Suprapubic skin (tissue), 4 donors: ENCODE data around the gene KIF4A. TPM values are rescaled to one million over a fixed set of nuclear protein-coding genes. Genes with fewer than 3 reads are reported as not detected.

Experiments used
- DNase-seq, 2 donors: peaks; one replicate each; pipeline ENCODE4 v3.0.0-alpha.2; 2019; ENCODE audit warnings: low spot score in 2 of 2
- H3K27ac ChIP-seq: fragments of 200-600 bp; sonication (generic); one replicate; pipeline ENCODE4 v1.5.1; 2019
- H3K27me3 ChIP-seq: fragments of 200-600 bp; sonication (generic); one replicate; pipeline ENCODE4 v1.5.1; 2019
- H3K36me3 ChIP-seq: fragments of 200-600 bp; sonication (generic); one replicate; pipeline ENCODE4 v1.5.1; 2019
- H3K4me1 ChIP-seq: fragments of 200-600 bp; sonication (generic); one replicate; pipeline ENCODE4 v1.5.1; 2019
- H3K4me3 ChIP-seq: fragments of 200-600 bp; sonication (generic); one replicate; pipeline ENCODE4 v1.5.1; 2019; ENCODE audit warnings: mild to moderate bottlenecking
- H3K9me3 ChIP-seq: fragments of 200-600 bp; sonication (generic); one replicate; pipeline ENCODE4 v1.5.1; 2019
- CTCF ChIP-seq, 2 donors: fragments of 200-600 bp in 1 of 2; fragments of 450-650 bp in 1 of 2; sonication (generic) in 1 of 2; IDR thresholded peaks; one replicate each; pipeline ENCODE4 v1.5.1; 2016 to 2019; ENCODE audit warnings: antibody characterized with exemption in 2 of 2, mild to moderate bottlenecking in 1 of 2, moderate library complexity in 1 of 2
- EP300 ChIP-seq: sonication (generic); formaldehyde crosslinking; IDR thresholded peaks from one replicate; pipeline ENCODE4 v1.6.1; 2017; ENCODE audit warnings: antibody characterized with exemption
- POLR2A ChIP-seq, 2 donors: fragments of 450-650 bp; IDR thresholded peaks; one replicate each; pipeline ENCODE4 v1.6.1; 2017; ENCODE audit warnings: antibody characterized with exemption in 2 of 2, mild to moderate bottlenecking in 2 of 2, moderate library complexity in 2 of 2
- POLR2AphosphoS5 ChIP-seq, 3 donors: sonication (generic); formaldehyde crosslinking; IDR thresholded peaks; one replicate each; pipeline ENCODE4 v1.6.1; 2017; ENCODE audit warnings: antibody characterized with exemption in 3 of 3
- WGBS: methylation state at CpG from one replicate; pipeline ENCODE4 v1.1.5; 2018; 5-methylcytosine and 5-hydroxymethylcytosine counted together
- total RNA-seq, 4 donors: library from RNA; depleted of rRNA; stranded (reverse); fragments of >200 nt; gene quantifications; one replicate each; pipeline ENCODE4 v1.1.0, GENCODE V29; 2016

KIF4A gene
- total RNA-seq, 4 donors from 2014 or later = 1.4 to 2.3 (median 1.9) TPM

GRCh38 chrX:70423936-70424675 is 134.2 kb downstream of the KIF4A start:
- Histone ChIP-seq H3K4me1 (no peaks in the 10 kb centered on the region), H3K4me3 (peak overlapping the region; percentile 10), H3K27me3 (no peaks in the 10 kb centered on the region), H3K27ac (no peak overlapping the region), H3K36me3 (no peaks in the 10 kb centered on the region), H3K9me3 (no peaks in the 10 kb centered on the region)
- DNase-seq = no peak
- TF ChIP-seq POLR2AphosphoS5 (IDR thresholded peaks at IDR 0.05) (no peak), CTCF (IDR thresholded peaks at IDR 0.05) (no peak), POLR2A (IDR thresholded peaks at IDR 0.05) (no peak), EP300 (no peak)
- WGBS = 50% methylated on average over 10 of the region's 10 CpGs

- 79% methylated on average over 6 of the region's 10 CpGs for WGBS
- no peak for TF ChIP-seq EP300
- no peak for TF ChIP-seq POLR2AphosphoS5 (IDR thresholded peaks at IDR 0.05)
- no peak for TF ChIP-seq CTCF (IDR thresholded peaks at IDR 0.05)
- TF ChIP-seq POLR2A (IDR thresholded peaks at IDR 0.05) = no peak
- Histone ChIP-seq H3K36me3 (no peaks in the 10 kb centered on the region), H3K4me3 (no peak overlapping the region), H3K9me3 (no peaks in the 10 kb centered on the region), H3K27me3 (no peaks in the 10 kb centered on the region), H3K27ac (no peak overlapping the region), H3K4me1 (no peaks in the 10 kb centered on the region)
- no peak for DNase-seq
These were observed 134.9 kb downstream of the KIF4A start for GRCh38 chrX:70424801-70425200.

- Histone ChIP-seq H3K36me3 (no peaks in the 10 kb centered on the region), H3K4me3 (no peak overlapping the region), H3K9me3 (no peaks in the 10 kb centered on the region), H3K4me1 (no peaks in the 10 kb centered on the region), H3K27me3 (no peaks in the 10 kb centered on the region), H3K27ac (no peak overlapping the region)
- WGBS = 84% methylated on average over 14 of the region's 15 CpGs
- no peak for DNase-seq
- TF ChIP-seq CTCF (IDR thresholded peaks at IDR 0.05) (no peak), EP300 (no peak), POLR2AphosphoS5 (IDR thresholded peaks at IDR 0.05) (no peak), POLR2A (IDR thresholded peaks at IDR 0.05) (no peak)
These were observed 136.7 kb downstream of the KIF4A start for GRCh38 chrX:70426286-70427278.

GRCh38 chrX:70427365-70427764 is 137.5 kb downstream of the KIF4A start:
- WGBS = 43% methylated on average over 1 of the region's 2 CpGs

More at GRCh38 chrX:70427365-70427764, 137.5 kb downstream of the KIF4A start:
- Histone ChIP-seq H3K36me3 (no peaks in the 10 kb centered on the region), H3K9me3 (no peaks in the 10 kb centered on the region), H3K4me3 (no peak overlapping the region), H3K4me1 (no peaks in the 10 kb centered on the region), H3K27me3 (no peaks in the 10 kb centered on the region), H3K27ac (no peak overlapping the region)
- no peak for DNase-seq
- TF ChIP-seq POLR2A (IDR thresholded peaks at IDR 0.05) (no peak), EP300 (no peak), POLR2AphosphoS5 (IDR thresholded peaks at IDR 0.05) (no peak), CTCF (IDR thresholded peaks at IDR 0.05) (no peak)
